Activated T-cell treated with anti-CD3 and anti-CD28 coated beads for 1 hour (primary cell): Measurements from ENCODE around the gene ITGB4.

Source experiments
- DNase-seq: peaks from one replicate; pipeline ENCODE4 v3.0.0-alpha.2; 2020; ENCODE audit warnings: low read depth

Gene ITGB4

GRCh38 chr17:75791254-75791653 lies 70.0 kb downstream of the ITGB4 start:
- no peak for DNase-seq

- DNase-seq = no peak
Measured at GRCh38 chr17:75793460-75793859, 72.2 kb downstream of the ITGB4 start.

DNA sequence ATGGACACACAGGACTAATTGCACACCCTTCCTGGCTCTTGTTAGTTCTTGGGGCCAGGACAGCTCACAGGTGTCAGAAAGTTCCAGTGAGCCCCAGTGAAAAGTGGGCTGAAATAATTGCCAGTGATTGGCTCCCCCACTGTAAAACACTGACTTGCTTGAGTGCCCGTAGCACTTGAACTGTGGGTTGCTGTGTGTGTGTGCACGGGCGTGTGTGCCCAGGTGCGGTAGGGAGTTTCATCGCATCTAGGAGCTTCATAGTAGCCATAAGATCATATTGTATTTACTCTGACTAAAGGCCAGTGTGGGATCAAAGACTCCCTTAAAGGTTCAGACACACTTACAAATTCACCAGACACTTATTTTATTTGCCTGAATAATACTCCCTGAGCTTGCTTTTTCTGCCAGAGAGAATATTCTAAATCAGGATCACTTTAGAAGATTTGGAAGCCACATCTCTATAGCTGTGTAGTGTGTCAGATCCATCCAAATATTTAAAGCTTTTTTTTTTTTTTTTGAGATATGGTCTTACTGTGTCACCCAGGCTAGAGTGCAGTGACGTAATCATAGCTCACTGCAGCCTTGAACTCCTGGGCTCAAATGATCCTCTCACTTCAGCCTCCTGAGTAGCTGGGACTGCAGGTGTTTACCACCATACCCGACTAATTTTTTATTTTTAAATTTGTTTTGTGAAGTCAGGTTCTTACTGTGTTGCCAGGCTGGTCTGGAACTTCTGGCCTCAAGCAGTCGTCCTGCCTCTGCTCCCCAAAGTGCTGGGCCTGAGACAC lies 74.8 kb downstream of the ITGB4 start:
- no peak for DNase-seq

DNA sequence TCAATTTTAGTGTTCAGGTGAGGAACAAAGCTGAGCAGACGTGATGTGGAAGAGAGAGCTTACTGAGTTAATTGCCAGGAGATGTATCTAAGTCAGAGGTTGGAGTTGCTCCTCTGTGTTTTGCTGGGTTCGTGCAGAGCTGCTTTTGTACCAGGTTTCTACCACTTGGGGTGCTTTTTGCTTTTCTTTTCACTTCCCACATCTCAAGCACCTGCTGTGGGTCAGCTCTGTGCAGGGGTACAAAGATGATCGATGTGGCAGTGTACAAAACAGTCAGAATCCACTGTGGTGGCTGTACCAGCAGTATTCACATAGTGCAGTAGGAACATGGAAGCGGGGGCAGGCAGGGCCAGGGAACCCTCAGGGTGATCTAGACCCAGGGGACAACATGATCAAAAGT lies 78.1 kb downstream of the ITGB4 start:
- DNase-seq = no peak

DNA sequence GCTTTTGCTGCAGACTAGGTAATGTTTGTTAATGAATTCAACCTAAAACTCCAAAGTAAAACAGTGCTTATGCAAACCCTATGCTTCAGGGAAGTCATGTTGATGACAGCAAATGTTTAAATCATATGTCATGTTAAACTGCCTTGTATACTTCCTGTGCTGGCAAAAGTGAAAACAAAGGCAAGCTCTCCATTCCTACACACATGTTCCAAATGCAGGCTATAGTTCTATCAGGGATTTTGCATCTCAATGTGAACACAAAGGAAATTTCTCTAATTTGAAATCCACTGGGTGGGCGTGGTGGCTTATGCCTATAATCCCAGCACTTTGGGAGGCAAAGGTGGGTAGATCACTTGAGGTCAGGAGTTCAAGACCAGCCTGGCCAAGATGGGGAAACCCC lies 82.6 kb downstream of the ITGB4 start:
- DNase-seq = no peak

DNA sequence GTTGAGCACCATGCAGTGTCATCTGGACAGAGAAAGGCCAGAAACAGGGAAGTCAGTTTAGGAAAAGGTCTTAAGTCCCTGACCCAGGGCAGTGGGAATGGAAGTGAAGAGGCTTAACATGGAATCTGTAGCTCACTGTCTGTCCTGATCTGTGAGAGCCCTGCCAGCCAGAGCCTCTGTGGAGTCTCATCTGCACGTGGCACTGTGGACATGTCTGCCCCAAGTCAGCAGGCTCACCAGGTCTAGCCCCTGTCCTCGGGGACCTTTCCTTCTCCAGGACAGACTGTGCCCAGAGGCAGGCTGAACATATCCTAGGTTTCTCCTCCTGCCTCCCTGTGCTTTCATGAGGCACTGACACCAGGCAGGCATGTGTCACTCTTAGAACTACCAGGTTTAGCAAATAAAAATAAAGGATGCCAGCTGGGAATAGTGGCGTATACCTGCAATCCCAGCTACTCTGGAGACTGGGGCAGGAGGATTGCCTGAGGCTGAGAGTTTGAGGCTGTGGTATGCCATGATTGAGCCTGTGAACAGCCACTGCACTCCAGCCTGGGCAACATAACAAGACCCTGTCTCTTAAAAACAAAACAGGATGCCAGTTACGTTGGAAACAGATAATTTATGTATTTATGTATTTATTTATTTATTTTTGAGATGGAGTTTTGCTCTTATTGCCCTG lies 85.7 kb downstream of the ITGB4 start:
- DNase-seq = no peak
